H9 (cell line): ENCODE measurements around the gene C14orf39. TPM values are rescaled to one million over a fixed set of nuclear protein-coding genes. Genes with fewer than 3 reads are reported as not detected.

ENCODE experiments used
- DNase-seq: peaks from one replicate; pipeline ENCODE4 v3.0.0-alpha.2; 2017
- H2AFZ ChIP-seq: one replicate; pipeline ENCODE4 v1.6.1; 2013; ENCODE audit warnings: mild to moderate bottlenecking, low read length, control low read depth, moderate library complexity
- H2AK5ac ChIP-seq: 2 replicates; pipeline ENCODE4 v1.6.1; 2013; ENCODE audit warnings: low read length, control low read depth, mixed read lengths; ENCODE audit not compliant: insufficient read length
- H2BK120ac ChIP-seq: one replicate; pipeline ENCODE4 v1.6.1; 2013; ENCODE audit warnings: low read depth, mild to moderate bottlenecking, low read length, control low read depth, inconsistent platforms; ENCODE audit not compliant: poor library complexity, severe bottlenecking
- H2BK12ac ChIP-seq: 2 replicates; pipeline ENCODE4 v1.6.1; 2013; ENCODE audit warnings: low read length, control low read depth, mixed read lengths, low read depth; ENCODE audit not compliant: insufficient read length
- H2BK15ac ChIP-seq: 2 replicates; pipeline ENCODE4 v1.6.1; 2013; ENCODE audit warnings: low read depth, low read length, control low read depth
- H2BK20ac ChIP-seq: one replicate; pipeline ENCODE4 v1.6.1; 2013; ENCODE audit warnings: low read depth, mild to moderate bottlenecking, low read length, control low read depth, inconsistent platforms; ENCODE audit not compliant: poor library complexity, severe bottlenecking
- H2BK5ac ChIP-seq: 2 replicates; pipeline ENCODE4 v1.6.1; 2013; ENCODE audit warnings: low read length, control low read depth, mixed read lengths; ENCODE audit not compliant: insufficient read length
- H3K14ac ChIP-seq: 2 replicates; pipeline ENCODE4 v1.6.1; 2013; ENCODE audit warnings: low read length, control low read depth; ENCODE audit not compliant: insufficient read depth
- H3K18ac ChIP-seq: 2 replicates; pipeline ENCODE4 v1.6.1; 2013; ENCODE audit warnings: low read depth, mild to moderate bottlenecking, mixed read lengths, low read length, control low read depth; ENCODE audit not compliant: insufficient read length
- H3K23ac ChIP-seq: 2 replicates; pipeline ENCODE4 v1.6.1; 2013; ENCODE audit warnings: low read length, control low read depth, mixed read lengths, low read depth; ENCODE audit not compliant: insufficient read length
- H3K23me2 ChIP-seq: 2 replicates; pipeline ENCODE4 v1.6.1; 2013; ENCODE audit warnings: low read depth, mild to moderate bottlenecking, mixed read lengths, low read length, control low read depth; ENCODE audit not compliant: insufficient read length, poor library complexity, severe bottlenecking
- H3K27ac ChIP-seq: 2 replicates; pipeline ENCODE4 v1.5.1; 2013; ENCODE audit warnings: low read length, control low read depth, mixed read lengths, low read depth; ENCODE audit not compliant: insufficient read length
- H3K27me3 ChIP-seq: 2 replicates; pipeline ENCODE4 v1.6.1; 2013; ENCODE audit warnings: low read length, control low read depth, inconsistent platforms; ENCODE audit not compliant: insufficient read depth
- H3K4ac ChIP-seq: 2 replicates; pipeline ENCODE4 v1.6.1; 2013; ENCODE audit warnings: low read depth, mild to moderate bottlenecking, control low read depth, inconsistent platforms, low read length, moderate library complexity
- H3K4me1 ChIP-seq: 2 replicates; pipeline ENCODE4 v1.6.1; 2013; ENCODE audit warnings: low read length, control low read depth, inconsistent platforms; ENCODE audit not compliant: insufficient read depth
- H3K4me2 ChIP-seq: 2 replicates; pipeline ENCODE4 v1.6.1; 2013; ENCODE audit warnings: low read length, control low read depth, mixed read lengths; ENCODE audit not compliant: insufficient read length, insufficient read depth
- H3K56ac ChIP-seq: 2 replicates; pipeline ENCODE4 v1.6.1; 2013; ENCODE audit warnings: low read depth, mild to moderate bottlenecking, mixed read lengths, low read length, control low read depth; ENCODE audit not compliant: insufficient read length
- H3K79me1 ChIP-seq: 2 replicates; pipeline ENCODE4 v1.6.1; 2013; ENCODE audit warnings: low read depth, mild to moderate bottlenecking, moderate library complexity, low read length, control low read depth, inconsistent platforms; ENCODE audit not compliant: insufficient read depth, poor library complexity, severe bottlenecking
- H3K79me2 ChIP-seq: 2 replicates; pipeline ENCODE4 v1.6.1; 2013; ENCODE audit warnings: low read length, control low read depth, inconsistent platforms; ENCODE audit not compliant: insufficient read depth
- H3K9ac ChIP-seq: 2 replicates; pipeline ENCODE4 v1.6.1; 2013; ENCODE audit warnings: low read length, control low read depth, mixed read lengths; ENCODE audit not compliant: insufficient read length; ENCODE audit errors: extremely low read depth
- H3K9me3 ChIP-seq: one replicate; pipeline ENCODE4 v1.6.1; 2013; ENCODE audit warnings: low read depth, low read length, inconsistent platforms; ENCODE audit not compliant: control insufficient read depth
- H3T11ph ChIP-seq: one replicate; pipeline ENCODE4 v1.6.1; 2013; ENCODE audit warnings: mild to moderate bottlenecking, low read length, control low read depth, inconsistent platforms
- H4K20me1 ChIP-seq: one replicate; pipeline ENCODE4 v1.6.1; 2013; ENCODE audit not compliant: control insufficient read depth, insufficient read length, insufficient read depth
- H4K5ac ChIP-seq: 2 replicates; pipeline ENCODE4 v1.6.1; 2013; ENCODE audit warnings: low read depth, mild to moderate bottlenecking, mixed read lengths, low read length, control low read depth; ENCODE audit not compliant: insufficient read length
- H4K8ac ChIP-seq: replicated peaks from 2 replicates; pipeline ENCODE4 v1.6.1; 2013; ENCODE audit warnings: low read length, control low read depth, mixed read lengths, low read depth; ENCODE audit not compliant: insufficient read length
- H4K91ac ChIP-seq: 2 replicates; pipeline ENCODE4 v1.6.1; 2013; ENCODE audit warnings: low read depth, mild to moderate bottlenecking, moderate library complexity, mixed read lengths, low read length, control low read depth; ENCODE audit not compliant: insufficient read length
- H3K27ac Mint-ChIP-seq, 3 experiments: 2 replicates in 2 of 3; 3 replicates in 1 of 3; pipeline ENCODE4 v1.8.0; 2020 to 2021; ENCODE audit warnings: mixed read lengths in 3 of 3, mild to moderate bottlenecking in 1 of 3, moderate library complexity in 1 of 3
- H3K27me3 Mint-ChIP-seq: 2 replicates; pipeline ENCODE4 v1.8.0; 2021; ENCODE audit warnings: low read depth, mild to moderate bottlenecking, moderate library complexity, mixed read lengths
- H3K36me3 Mint-ChIP-seq, 3 experiments: 2 replicates in 2 of 3; 3 replicates in 1 of 3; pipeline ENCODE4 v1.8.0; 2020 to 2021; ENCODE audit warnings: low read depth in 3 of 3, mixed read lengths in 3 of 3; ENCODE audit not compliant: insufficient read depth in 1 of 3
- H3K4me1 Mint-ChIP-seq, 2 experiments: 2 replicates each; pipeline ENCODE4 v1.8.0; 2020; ENCODE audit warnings: mixed read lengths in 2 of 2
- H3K4me3 Mint-ChIP-seq, 2 experiments: 2 replicates in 1 of 2; 3 replicates in 1 of 2; pipeline ENCODE4 v1.8.0; 2020 to 2021; ENCODE audit warnings: mild to moderate bottlenecking in 2 of 2, mixed read lengths in 2 of 2, moderate library complexity in 1 of 2
- H3K9me3 Mint-ChIP-seq, 2 experiments: 2 replicates in 1 of 2; 3 replicates in 1 of 2; pipeline ENCODE4 v1.8.0; 2020; ENCODE audit warnings: mild to moderate bottlenecking in 2 of 2, mixed read lengths in 2 of 2, moderate library complexity in 1 of 2
- CTCF ChIP-seq: fragments of 200-600 bp; sonication (generic); conservative IDR thresholded peaks from 3 replicates; pipeline ENCODE4 v1.8.0; 2021; ENCODE audit warnings: antibody characterized with exemption, mild to moderate bottlenecking
- WGBS: extraction: QIAGEN DNeasy Blood & Tissue Kit; methylation state at CpG from one replicate; pipeline ENCODE4 v1.1.7; 2013; ENCODE audit warnings: missing lambda C conversion rate, low lambda C conversion rate, mixed read lengths; ENCODE audit not compliant: insufficient read length; ENCODE audit errors: extremely low coverage; 5-methylcytosine and 5-hydroxymethylcytosine counted together
- total RNA-seq: library from RNA; stranded (reverse); gene quantifications from 2 replicates; pipeline ENCODE4 v1.2.1, GENCODE V29; 2021

Gene C14orf39
- total RNA-seq, 1 experiment from 2014 or later: 1.8 TPM

DNA sequence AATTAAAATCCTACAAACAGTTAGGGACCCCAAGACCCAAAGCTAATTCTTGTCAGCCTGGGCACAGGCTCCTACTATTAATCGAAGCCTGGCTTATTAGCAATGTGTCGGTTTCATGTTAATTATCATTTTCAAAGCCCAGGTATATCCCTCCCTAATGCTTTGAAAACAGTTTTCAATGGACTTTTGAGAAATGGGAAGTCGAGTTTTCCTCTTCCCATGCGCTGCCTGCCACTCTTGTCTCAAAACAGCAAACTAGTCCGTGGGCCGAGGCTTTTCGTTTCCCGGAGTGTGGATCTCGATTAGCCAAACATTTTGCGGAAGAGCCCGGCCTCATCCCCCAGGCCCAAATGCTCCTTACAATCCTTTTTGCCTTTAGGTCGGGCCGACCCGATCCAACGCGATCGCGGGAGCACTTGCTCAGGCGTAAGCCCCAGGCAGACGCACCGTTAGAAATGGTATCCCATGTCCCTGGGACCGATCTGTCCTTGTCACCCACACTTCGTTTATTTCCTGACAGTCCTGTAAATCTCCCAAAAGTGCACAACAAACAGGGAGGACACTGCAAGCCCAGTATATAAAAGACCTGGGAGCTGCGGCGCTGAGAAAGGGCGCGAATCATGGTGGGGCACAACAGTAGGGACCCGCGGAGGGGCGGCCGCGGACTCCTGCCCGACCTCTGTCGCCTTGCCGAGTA is 24.5 kb upstream of the C14orf39 start:
- peaks cover 3 to 17% of the 10 kb centered on the region in 2 experiments; a peak in 1 of 5 replicates for H3K9me3 Mint-ChIP-seq
- Histone ChIP-seq H3K9ac (no peak overlapping the region), H2BK5ac (no peak overlapping the region), H3K18ac (no peak overlapping the region), H4K8ac (no peak overlapping the region), H3K23ac (no peak overlapping the region), H4K91ac (no peak overlapping the region), H3K79me2 (no peaks in the 10 kb centered on the region), H3K23me2 (peaks cover 22% of the 10 kb centered on the region), H3K56ac (no peak overlapping the region), H2BK15ac (no peak overlapping the region), H3K9me3 (no peaks in the 10 kb centered on the region), H3K27me3 (peaks cover 76% of the 10 kb centered on the region), H3K14ac (no peak overlapping the region), H2AK5ac (no peak overlapping the region), H3K4me2 (peak overlapping the region; percentile 83), H3T11ph (no peak overlapping the region), H2BK120ac (no peak overlapping the region), H3K4me1 (peaks cover 4% of the 10 kb centered on the region; the same call in 1 of the 2 replicates), H4K20me1 (peaks cover 4% of the 10 kb centered on the region), H3K4ac (no peak overlapping the region), H2BK12ac (no peak overlapping the region), H3K27ac (no peak overlapping the region), H2BK20ac (no peak overlapping the region), H4K5ac (no peak overlapping the region), H2AFZ (no peak overlapping the region), H3K79me1 (no peaks in the 10 kb centered on the region)
- H3K4me1 Mint-ChIP-seq: peaks cover 42 to 67% of the 10 kb centered on the region in 2 experiments
- H3K27ac Mint-ChIP-seq: no peak overlapping the region
- no CpG with 5 or more reads among the region's 35 CpGs for WGBS
- peak overlapping the region; percentile 47 to 85; a peak in 3 of 5 replicates for H3K4me3 Mint-ChIP-seq
- no peak for TF ChIP-seq CTCF
- H3K36me3 Mint-ChIP-seq: no peaks in the 10 kb centered on the region
- DNase-seq: no peak
- peaks cover 97% of the 10 kb centered on the region for H3K27me3 Mint-ChIP-seq
